GM12873 (cell line): ENCODE data around the gene CHPF.

Source experiments
- CTCF ChIP-seq: IDR thresholded peaks from 2 replicates; pipeline ENCODE4 v1.5.1; 2012; ENCODE audit warnings: low read depth, mild to moderate bottlenecking, moderate library complexity, low read length, control low read depth; ENCODE audit not compliant: insufficient read depth; ENCODE audit errors: missing control alignments

CHPF gene

GRCh38 chr2:219499555-219499954 lies 44.1 kb downstream of the CHPF start:
- no peak for TF ChIP-seq CTCF

- TF ChIP-seq CTCF = no peak
These were observed 44.6 kb downstream of the CHPF start for GRCh38 chr2:219499058-219499307.

- TF ChIP-seq CTCF = no peak
These were observed 45.1 kb downstream of the CHPF start, which contains the start of gene GMPPA for GRCh38 chr2:219498280-219499057. TSS of gene GMPPA (plus strand) at chr2:219498891. CDS start at chr2:219499976, 1,085 bp downstream.

- TF ChIP-seq CTCF = no peak
These were observed 45.9 kb downstream of the CHPF start for GRCh38 chr2:219497495-219498279.

GRCh38 chr2:219496825-219497494 lies 46.6 kb downstream of the CHPF start:
- no peak for TF ChIP-seq CTCF

GRCh38 chr2:219496247-219496824 lies 47.3 kb downstream of the CHPF start:
- no peak for TF ChIP-seq CTCF
